Heart left ventricle (tissue), 16 donors: ENCODE measurements around the gene ANXA10. TPM values are rescaled to one million over a fixed set of nuclear protein-coding genes. Genes with fewer than 3 reads are reported as not detected.

Experiments
- ATAC-seq, 4 donors: fragments of 200-7000 bp; cut with Tn5 transposase; one replicate each; pipeline ENCODE4 v1.9.1; 2020 to 2022; ENCODE audit warnings: moderate library complexity in 4 of 4, mild to moderate bottlenecking in 3 of 4, moderate number of reproducible peaks in 1 of 4
- DNase-seq, 5 donors: peaks; one replicate each; pipeline ENCODE4 v3.0.0-alpha.2; 2020
- H3K27ac ChIP-seq, 12 donors: fragments of 200-600 bp; sonication (generic) in 4 of 12; one replicate each; pipeline versions ENCODE4 v1.5.0 to v1.8.0; 2016 to 2022; ENCODE audit warnings: mild to moderate bottlenecking in 2 of 12
- H3K27me3 ChIP-seq, 9 donors: fragments of 200-600 bp; sonication (generic) in 2 of 9; one replicate each; pipeline versions ENCODE4 v1.5.1 to v1.8.0; 2016 to 2022; ENCODE audit warnings: mild to moderate bottlenecking in 3 of 9
- H3K36me3 ChIP-seq, 9 donors: fragments of 200-600 bp; sonication (generic) in 2 of 9; one replicate each; pipeline versions ENCODE4 v1.5.0 to v1.8.0; 2018 to 2022; ENCODE audit warnings: mild to moderate bottlenecking in 2 of 9
- H3K4me1 ChIP-seq, 12 donors: fragments of 200-600 bp; sonication (generic) in 4 of 12; one replicate each; pipeline versions ENCODE4 v1.5.0 to v1.8.0; 2016 to 2022; ENCODE audit warnings: mild to moderate bottlenecking in 3 of 12
- H3K4me3 ChIP-seq, 12 donors: fragments of 200-600 bp; sonication (generic) in 4 of 12; one replicate each; pipeline versions ENCODE4 v1.5.0 to v1.8.0; 2017 to 2022; ENCODE audit warnings: mild to moderate bottlenecking in 9 of 12, moderate library complexity in 4 of 12
- H3K9me3 ChIP-seq, 12 donors: fragments of 200-600 bp; sonication (generic) in 4 of 12; one replicate each; pipeline versions ENCODE4 v1.5.0 to v1.8.0; 2016 to 2022; ENCODE audit warnings: mild to moderate bottlenecking in 1 of 12
- CTCF ChIP-seq, 12 donors: fragments of 200-600 bp; sonication (generic) in 4 of 12; IDR thresholded peaks; one replicate each; pipeline versions ENCODE4 v1.5.0 to v1.8.0; 2018 to 2022; ENCODE audit warnings: antibody characterized with exemption in 12 of 12, mild to moderate bottlenecking in 5 of 12
- POLR2A ChIP-seq, 2 donors: fragments of 450-650 bp; IDR thresholded peaks; one replicate each; pipeline ENCODE4 v1.6.1; 2017; ENCODE audit warnings: antibody characterized with exemption in 2 of 2, mild to moderate bottlenecking in 2 of 2, moderate library complexity in 2 of 2
- WGBS, 4 donors: extraction: QIAGEN DNeasy Blood & Tissue Kit in 2 of 4; methylation state at CpG; one replicate each; pipeline versions ENCODE4 v1.1.5 to v1.1.7; 2013 to 2018; 5-methylcytosine and 5-hydroxymethylcytosine counted together
- intact Hi-C, 10 donors: fragments of 100-400 bp; cut with DNase I; formaldehyde crosslinking; loops; one replicate each; pipeline versions ENCODE4 v1.11.1 to v1.14.2; 2022
- polyA plus RNA-seq, 2 donors: library from polyadenylated mRNA; stranded (reverse); fragments of 200-250 nt; gene quantifications; one replicate each; pipeline ENCODE4 v1.2.3, GENCODE V29; 2013
- total RNA-seq, 9 donors: library from RNA; depleted of rRNA in 2 of 9; stranded (reverse); fragments of >200 nt in 2 of 9; fragmentation: NEBNext Ultra II Directional in 3 of 9; extraction: Animal tissue kit (Norgen Biotek cat#: 25700) in 3 of 9; gene quantifications; one replicate each; pipeline versions ENCODE4 v1.1.0 to v1.2.4, GENCODE V29; 2016 to 2023
- donor health status: ischemic (EF 13 %, LVEDD 7.1; RV severe dilation, severe dysfunction).
- donor health status: healthy with polysubstance abuse.
- donor health status: DM: no; HTN: yes; CAD: no.
- donor health status: DM: no; HTN: no; CAD: no.
- donor health status: ischemic (EF 25% LVEDD 6.9; RV normal size, moderate dysfunction).
- donor health status: ischemic (EF 25% LVEDD 5.7; RV mildly dilated, moderate dysfunction).
- donor health status: healthy.
- donor health status: DM: yes; HTN: yes; CAD: no.
- donor health status: ischemic (EF 35%, LVEDD 5.7; RV mildly dilated, moderate dysfunction).
- donor health status: nonischemic (EF 11% LVEDD 7.7; RV severe dilation, severe dysfunction).
- donor health status: DM: yes; HTN: yes; CAD: no.
- donor health status: PGD.
- donor health status: ischemic (EF 29% LVEDD 5.4; RV normal size, mild dysfunction).
- donor health status: nonischemic (EF 23%, LVEDD 6.1; RV moderate dilation, normal function).

Gene ANXA10
- total and polyA plus RNA-seq, 11 donors = not detected

- no peak for TF ChIP-seq POLR2A (IDR thresholded peaks at IDR 0.05)
- peak; percentile 30 to 70 (median 52) for TF ChIP-seq CTCF (IDR thresholded peaks at IDR 0.05)
- intact Hi-C loops = loop anchor here in 5 of 10 donors (5.0 to 10.0 kb wide), 4 partner anchors 1129 to 1989 kb away; no protein-coding TSS in a partner anchor
- DNase-seq = peak; percentile 48 to 88 (median 60)
Observed at GRCh38 chr4:168153596-168154440, 61.5 kb downstream of the ANXA10 start.

GRCh38 chr4:168154546-168155277 is 62.4 kb downstream of the ANXA10 start:
- no peaks in the 10 kb centered on the region for H3K27me3 ChIP-seq
- ATAC-seq (no peak), DNase-seq (no peak)
- TF ChIP-seq CTCF (IDR thresholded peaks at IDR 0.05) (no peak), POLR2A (IDR thresholded peaks at IDR 0.05) (no peak)
- H3K9me3 ChIP-seq = peaks cover 0 to 13% (median 2%) of the 10 kb centered on the region in 12 donors
- 75 to 76% (median 76%) methylated on average over 6 of the region's 6 CpGs for WGBS, 4 donors
- H3K4me1 ChIP-seq = peaks cover 0 to 3% (median 0%) of the 10 kb centered on the region in 12 donors
- no peaks in the 10 kb centered on the region for H3K36me3 ChIP-seq
- H3K27ac ChIP-seq = no peak overlapping the region
- no peak overlapping the region for H3K4me3 ChIP-seq
- intact Hi-C loops = loop anchor here in 5 of 10 donors (5.0 to 10.0 kb wide), 4 partner anchors 1130 to 1990 kb away; no protein-coding TSS in a partner anchor

More at GRCh38 chr4:168153596-168154440, 61.5 kb downstream of the ANXA10 start:
- peaks cover 0 to 5% (median 0%) of the 10 kb centered on the region in 12 donors for H3K9me3 ChIP-seq
- no peaks in the 10 kb centered on the region for H3K36me3 ChIP-seq
- H3K4me1 ChIP-seq = peaks cover 0 to 3% (median 0%) of the 10 kb centered on the region in 12 donors
- peak overlapping the region in 9 of 12 donors; percentile 0 to 42 (median 25) for H3K4me3 ChIP-seq
- no peaks in the 10 kb centered on the region for H3K27me3 ChIP-seq
- WGBS, 4 donors = 2 to 3% (median 3%) methylated on average over 10 of the region's 10 CpGs
- H3K27ac ChIP-seq = no peak overlapping the region
- peak; percentile 37 to 74 (median 66) for ATAC-seq

GRCh38 chr4:168162604-168163003 is 70.3 kb downstream of the ANXA10 start:
- peaks cover 0 to 8% (median 0%) of the 10 kb centered on the region in 12 donors for H3K4me1 ChIP-seq
- intact Hi-C loops = no loop called here
- peak in 1 of 5 donors; percentile 24 for DNase-seq
- H3K27me3 ChIP-seq = no peaks in the 10 kb centered on the region
- H3K36me3 ChIP-seq = no peaks in the 10 kb centered on the region
- H3K9me3 ChIP-seq = peaks cover 0 to 33% (median 2%) of the 10 kb centered on the region in 12 donors
- H3K27ac ChIP-seq = no peak overlapping the region
- peak; percentile 79 to 92 (median 86) for ATAC-seq
- TF ChIP-seq POLR2A (IDR thresholded peaks at IDR 0.05) (no peak), CTCF (IDR thresholded peaks at IDR 0.05) (no peak)
- no peak overlapping the region for H3K4me3 ChIP-seq

- no peaks in the 10 kb centered on the region for H3K27me3 ChIP-seq
- no peak overlapping the region for H3K4me3 ChIP-seq
- DNase-seq = no peak
- intact Hi-C loops = no loop called here
- ATAC-seq = no peak
- TF ChIP-seq POLR2A (IDR thresholded peaks at IDR 0.05) (no peak), CTCF (IDR thresholded peaks at IDR 0.05) (no peak)
- H3K27ac ChIP-seq = no peak overlapping the region
- WGBS, 4 donors = 64 to 71% (median 65%) methylated on average over 2 of the region's 2 CpGs
- H3K9me3 ChIP-seq = peaks cover 0 to 33% (median 2%) of the 10 kb centered on the region in 12 donors
- H3K36me3 ChIP-seq = no peaks in the 10 kb centered on the region
- H3K4me1 ChIP-seq = peaks cover 0 to 8% (median 0%) of the 10 kb centered on the region in 12 donors
Observed at GRCh38 chr4:168163106-168163505, 70.8 kb downstream of the ANXA10 start.
